Activated naive CD8-positive, alpha-beta T cell treated with anti-CD3 and anti-CD28 coated beads, Interleukin-2, amount 50 U/mL, for 24 hours (primary cell): ENCODE data around the gene TLE6.
A peak's percentile ranks its signal among the peaks of the same experiment; 100 is the strongest.
"Not testable (repeated sequence)": the region's sequence is repeated elsewhere in the genome, so short reads cannot be mapped to it uniquely, and the experiment has no call there.

ENCODE experiments used
- ATAC-seq: fragments of 150-1000 bp; cut with Tn5 transposase; one replicate; pipeline ENCODE4 v1.10.0; 2021
- DNase-seq: peaks from one replicate; pipeline ENCODE4 v3.0.0; 2021
- H3K27ac Mint-ChIP-seq: one replicate; pipeline ENCODE4 v1.8.0; 2021; ENCODE audit warnings: mild to moderate bottlenecking, mixed read lengths
- H3K27me3 Mint-ChIP-seq: one replicate; pipeline ENCODE4 v1.8.0; 2021; ENCODE audit warnings: mixed read lengths
- H3K36me3 Mint-ChIP-seq: one replicate; pipeline ENCODE4 v1.8.0; 2021; ENCODE audit warnings: low read depth, mixed read lengths
- H3K4me1 Mint-ChIP-seq: one replicate; pipeline ENCODE4 v1.8.0; 2021; ENCODE audit warnings: mixed read lengths
- H3K4me3 Mint-ChIP-seq: one replicate; pipeline ENCODE4 v1.8.0; 2021; ENCODE audit warnings: mild to moderate bottlenecking, moderate library complexity, mixed read lengths
- H3K9me3 Mint-ChIP-seq: one replicate; pipeline ENCODE4 v1.8.0; 2021; ENCODE audit warnings: mixed read lengths

Gene TLE6

DNA sequence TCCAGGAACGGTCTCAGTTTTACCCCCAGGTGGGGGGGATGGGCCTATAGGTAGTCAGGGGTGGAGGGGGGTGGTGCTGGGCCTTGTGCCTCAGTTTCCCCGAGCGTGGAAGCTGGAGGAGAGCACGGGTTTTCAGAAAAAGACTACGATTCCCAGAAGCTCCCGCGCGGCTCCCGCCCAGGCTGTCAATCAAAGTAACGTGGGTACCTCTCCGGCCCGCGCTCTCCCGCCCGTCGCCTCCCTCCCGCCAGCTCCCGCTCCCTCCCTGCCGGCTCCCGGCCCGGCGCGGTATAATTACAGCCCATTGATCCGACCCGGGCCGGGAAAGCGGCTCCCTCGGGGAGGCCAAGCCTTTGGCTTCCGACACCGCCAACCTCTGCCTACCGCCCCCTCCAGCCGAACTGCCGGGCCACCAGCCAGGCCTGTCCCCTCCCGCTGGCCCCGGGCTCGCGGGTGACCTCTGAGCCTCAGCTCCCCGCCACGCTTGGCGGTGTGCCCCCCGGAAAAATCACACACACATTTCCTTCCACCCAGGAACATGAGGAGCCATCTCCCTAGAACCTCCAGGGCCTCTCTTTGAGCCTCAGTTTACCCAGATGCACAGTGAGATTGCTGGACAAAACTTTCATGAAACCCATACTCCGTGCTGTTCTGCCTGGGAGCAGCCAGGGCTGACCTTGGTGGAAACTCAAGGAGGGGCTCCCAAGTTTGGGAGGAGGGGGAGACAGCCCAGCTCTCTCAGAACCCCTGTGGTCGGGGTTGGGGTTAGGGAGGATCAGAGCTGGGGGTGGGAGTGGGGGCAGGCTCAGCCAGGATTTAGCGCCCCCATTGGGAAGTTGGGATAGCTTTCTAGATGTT is 59.0 kb downstream of the TLE6 start:
- H3K4me3 Mint-ChIP-seq, result peak overlapping the region; percentile 82
- H3K36me3 Mint-ChIP-seq, result peaks cover 3% of the 10 kb centered on the region
- H3K27me3 Mint-ChIP-seq, result peaks cover 14% of the 10 kb centered on the region
- ATAC-seq (peak; percentile 65), DNase-seq (peak; percentile 88)
- peak overlapping the region; percentile 95 for H3K27ac Mint-ChIP-seq
- peaks cover 31% of the 10 kb centered on the region for H3K4me1 Mint-ChIP-seq
- H3K9me3 Mint-ChIP-seq, result no peaks in the 10 kb centered on the region

DNA sequence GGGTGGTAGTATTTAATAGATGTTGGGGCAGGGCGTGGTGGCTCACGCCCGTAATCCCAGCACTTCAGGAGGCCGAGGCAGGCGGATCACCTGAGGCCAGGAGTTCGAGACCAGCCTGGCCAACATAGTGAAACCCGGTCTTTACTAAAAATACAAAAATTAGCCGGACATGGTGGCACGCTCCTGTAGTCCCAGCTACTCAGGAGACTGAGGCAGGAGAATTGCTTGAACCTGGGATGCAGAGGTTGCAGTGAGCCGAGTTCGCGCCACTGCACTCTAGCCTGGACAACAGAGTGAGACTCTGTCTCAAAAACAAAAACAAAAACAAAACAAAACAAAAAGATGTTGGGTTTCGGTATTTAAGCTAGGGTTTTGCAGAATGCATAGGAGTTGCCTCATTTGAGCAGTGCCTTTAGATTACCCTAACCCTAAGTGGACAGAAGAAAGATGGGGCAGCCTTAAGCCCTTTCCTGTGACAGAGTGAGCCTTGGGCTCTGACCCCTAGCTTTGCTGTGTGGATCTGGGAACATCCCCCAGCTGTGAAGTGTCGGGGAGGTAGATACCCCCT is 59.7 kb downstream of the TLE6 start:
- Mint-ChIP-seq H3K4me3 (peak overlapping the region; percentile 82), H3K27me3 (peaks cover 14% of the 10 kb centered on the region), H3K27ac (peak overlapping the region; percentile 95), H3K4me1 (peaks cover 33% of the 10 kb centered on the region)
- H3K36me3 Mint-ChIP-seq, DNase-seq, H3K9me3 Mint-ChIP-seq, ATAC-seq: not testable (repeated sequence)

DNA sequence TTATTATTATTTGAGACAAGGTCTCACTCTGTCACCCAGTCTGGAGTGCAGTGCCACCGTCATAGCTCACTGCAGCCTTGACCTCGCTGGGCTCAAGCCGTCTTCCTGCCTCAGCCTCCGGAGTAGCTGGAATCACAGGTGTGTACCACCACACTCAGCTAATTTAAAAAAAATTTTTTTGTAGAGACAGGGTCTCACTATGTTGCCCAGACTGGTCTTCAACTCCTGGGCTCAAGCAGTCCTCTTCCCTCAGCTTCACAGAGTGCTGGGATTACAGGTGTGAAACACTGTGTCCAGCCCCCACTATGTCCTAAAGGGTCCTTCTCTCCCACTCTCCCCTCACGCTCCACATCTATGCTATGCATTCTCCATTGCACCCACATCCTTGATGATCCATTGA is 60.9 kb downstream of the TLE6 start:
- no peak for ATAC-seq
- H3K4me1 Mint-ChIP-seq, result peaks cover 37% of the 10 kb centered on the region
- H3K27ac Mint-ChIP-seq, result peak overlapping the region; percentile 27
- H3K27me3 Mint-ChIP-seq, result peaks cover 12% of the 10 kb centered on the region
- no peak overlapping the region for H3K4me3 Mint-ChIP-seq
- DNase-seq, result no peak
- H3K9me3 Mint-ChIP-seq, result no peaks in the 10 kb centered on the region
- H3K36me3 Mint-ChIP-seq, result peaks cover 3% of the 10 kb centered on the region

DNA sequence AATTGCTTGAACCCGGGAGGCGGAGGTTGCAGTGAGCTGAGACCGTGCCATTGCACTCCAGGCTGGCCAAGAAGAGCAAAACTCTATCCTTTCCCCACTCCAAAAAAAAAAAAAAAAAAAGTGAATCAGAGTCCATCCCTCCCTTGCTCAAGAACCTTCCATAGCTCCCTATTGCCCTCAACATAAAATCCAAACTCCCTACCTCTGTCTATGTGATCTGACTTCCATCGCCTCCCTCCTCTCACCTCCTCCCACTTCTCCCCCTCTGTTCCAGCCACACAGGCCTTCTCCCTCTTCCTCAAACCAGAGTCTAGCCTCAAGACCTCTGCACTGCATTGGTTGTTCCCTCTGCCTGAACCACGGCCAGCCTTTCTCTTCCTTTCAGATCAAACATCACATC is 61.8 kb downstream of the TLE6 start:
- Mint-ChIP-seq H3K27ac (no peak overlapping the region), H3K9me3 (no peaks in the 10 kb centered on the region), H3K4me1 (peaks cover 37% of the 10 kb centered on the region), H3K27me3 (peaks cover 8% of the 10 kb centered on the region), H3K4me3 (no peak overlapping the region), H3K36me3 (peaks cover 3% of the 10 kb centered on the region)
- ATAC-seq (no peak), DNase-seq (no peak)

DNA sequence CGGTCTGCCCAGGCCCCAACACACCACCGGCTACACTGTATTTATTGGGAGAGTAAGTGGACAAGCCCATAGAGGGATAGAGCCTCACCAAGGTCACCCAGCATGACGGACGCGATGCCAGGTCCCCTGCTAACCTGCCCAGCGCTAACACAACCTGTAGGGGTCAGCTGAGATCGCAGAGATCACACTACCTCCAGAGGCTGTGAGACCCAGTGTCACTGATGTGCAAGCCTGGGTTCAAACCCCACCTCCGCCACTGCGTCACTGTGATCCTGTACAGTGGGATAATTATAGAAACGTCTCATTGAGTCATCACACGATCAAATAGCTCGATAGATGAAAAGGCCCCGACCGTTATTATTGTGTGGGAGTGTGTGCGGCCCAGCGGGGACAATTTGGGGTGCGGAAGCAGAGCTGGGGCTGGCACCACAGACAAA is 62.3 kb downstream of the TLE6 start:
- no peak overlapping the region for H3K27ac Mint-ChIP-seq

DNA sequence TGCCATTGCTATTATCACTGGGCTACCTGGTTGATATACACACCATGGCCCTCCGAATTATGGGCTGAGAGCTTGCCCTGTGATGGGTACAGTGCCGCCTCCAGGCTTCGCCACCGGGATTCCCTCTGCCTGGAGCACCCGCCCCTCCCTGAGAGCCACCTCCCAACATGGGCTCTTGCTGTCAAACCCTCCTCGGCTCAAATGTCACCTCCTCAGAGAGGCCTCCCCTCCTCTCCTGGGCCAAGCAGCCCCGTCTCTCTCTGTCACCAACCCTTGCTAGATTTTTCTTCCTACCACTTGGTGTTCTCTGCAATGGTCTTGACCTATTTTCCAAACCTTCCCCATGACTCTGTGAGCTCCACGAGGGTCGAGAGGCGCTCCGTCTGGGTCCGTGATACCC is 64.0 kb downstream of the TLE6 start:
- Mint-ChIP-seq H3K27ac (peak overlapping the region; percentile 60), H3K27me3 (no peaks in the 10 kb centered on the region), H3K9me3 (no peaks in the 10 kb centered on the region), H3K4me1 (peaks cover 20% of the 10 kb centered on the region), H3K4me3 (no peak overlapping the region), H3K36me3 (no peaks in the 10 kb centered on the region)
- DNase-seq, result no peak
- no peak for ATAC-seq

More for the DNA sequence above, 62.3 kb downstream of the TLE6 start:
- Mint-ChIP-seq H3K36me3 (peaks cover 3% of the 10 kb centered on the region), H3K4me1 (peaks cover 32% of the 10 kb centered on the region), H3K4me3 (no peak overlapping the region), H3K27me3 (peaks cover 3% of the 10 kb centered on the region), H3K9me3 (no peaks in the 10 kb centered on the region)
- ATAC-seq (no peak), DNase-seq (no peak)

DNA sequence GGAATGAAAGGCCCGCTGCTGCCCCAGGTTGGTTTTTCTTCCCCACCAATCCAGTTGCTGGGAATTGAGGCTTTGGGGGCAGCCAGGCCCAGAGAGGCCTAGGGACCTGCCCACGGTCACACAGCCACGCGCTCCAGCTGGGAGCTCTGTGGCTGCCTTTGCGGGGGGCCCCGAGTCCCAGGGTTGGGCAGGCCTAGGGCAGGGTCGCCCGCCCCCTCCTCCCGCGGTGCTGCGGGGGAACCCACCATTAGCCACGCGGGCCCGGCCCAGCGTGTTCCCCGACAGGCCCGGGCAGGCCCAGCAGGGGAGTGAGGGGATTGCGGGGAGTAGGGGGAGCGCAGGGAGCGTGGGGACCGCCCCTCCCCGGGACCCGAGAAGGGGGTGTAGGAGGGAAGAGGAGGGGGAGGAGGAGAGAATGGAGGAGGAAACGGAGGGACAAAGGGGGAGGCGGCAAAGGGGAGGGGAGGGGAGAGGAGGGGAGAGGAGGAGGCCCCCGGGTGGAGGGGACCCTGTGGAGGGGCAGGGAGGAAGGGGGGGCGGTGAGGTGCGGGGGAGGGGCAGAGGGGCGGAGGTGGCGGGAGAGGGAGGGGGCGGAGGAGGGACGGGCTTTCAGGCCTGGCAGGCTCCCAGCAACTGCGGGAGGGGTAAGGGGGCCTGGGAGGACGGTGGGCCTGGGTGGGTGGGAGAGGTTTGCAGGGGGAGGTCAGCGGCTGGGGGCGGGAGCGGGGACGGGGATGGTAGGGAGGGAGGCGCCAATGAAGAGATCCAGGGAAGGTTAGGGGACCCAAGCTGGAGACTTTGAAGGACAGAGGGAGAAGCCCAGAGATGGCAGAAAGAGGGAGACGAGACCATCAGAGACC is 64.6 kb downstream of the TLE6 start:
- H3K4me3 Mint-ChIP-seq, result no peak overlapping the region
- no peaks in the 10 kb centered on the region for H3K9me3 Mint-ChIP-seq
- ATAC-seq (no peak), DNase-seq (no peak)
- peak overlapping the region; percentile 60 for H3K27ac Mint-ChIP-seq
- no peaks in the 10 kb centered on the region for H3K27me3 Mint-ChIP-seq
- no peaks in the 10 kb centered on the region for H3K36me3 Mint-ChIP-seq
- peaks cover 16% of the 10 kb centered on the region for H3K4me1 Mint-ChIP-seq

DNA sequence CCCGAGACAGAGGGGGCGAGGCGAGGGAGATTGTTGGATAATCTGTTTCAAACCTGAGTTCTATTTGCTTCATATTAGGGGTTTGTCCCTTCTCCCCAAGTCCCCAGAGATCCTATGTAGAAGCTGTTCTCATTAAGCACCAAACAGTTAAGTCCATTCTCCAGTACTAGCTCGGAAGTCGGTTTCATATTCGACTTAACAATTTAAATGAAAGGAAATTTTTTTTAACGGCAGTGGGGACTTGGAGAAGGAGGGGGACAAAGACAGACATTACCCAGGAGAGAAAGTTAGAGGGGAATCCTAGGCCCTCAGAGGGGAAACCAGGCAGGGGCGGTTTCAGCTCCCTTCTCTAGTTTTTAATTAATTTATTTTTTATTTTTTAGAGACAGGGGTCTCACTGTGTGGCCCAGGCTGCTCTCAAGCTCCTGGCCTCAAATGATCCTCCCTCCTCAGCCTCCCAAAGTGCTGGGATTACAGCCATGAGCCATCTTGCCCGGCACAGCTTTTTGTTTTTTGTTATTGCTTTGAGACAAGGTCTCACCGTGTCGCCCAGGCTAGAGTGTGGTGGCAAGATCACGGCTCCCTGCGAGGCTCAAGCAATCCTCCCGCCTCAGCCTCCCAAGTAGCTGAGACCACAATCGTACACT is 65.4 kb downstream of the TLE6 start:
- Mint-ChIP-seq H3K4me1 (peaks cover 18% of the 10 kb centered on the region), H3K27ac (no peak overlapping the region), H3K36me3 (no peaks in the 10 kb centered on the region), H3K9me3 (no peaks in the 10 kb centered on the region), H3K27me3 (peaks cover 3% of the 10 kb centered on the region), H3K4me3 (no peak overlapping the region)
- no peak for DNase-seq
- ATAC-seq, result no peak
